Measurements from ENCODE around the gene DAPL1.
"Not testable (repeated sequence)": the region's sequence is repeated elsewhere in the genome, so short reads cannot be mapped to it uniquely, and the experiment has no call there.

- TF ChIP-seq EZH2 (IDR thresholded peaks at IDR 0.05); POLR2AphosphoS5 (IDR thresholded peaks at IDR 0.05; ENCODE audit: borderline replicate concordance, low read depth, low read length); FOXP2 (optimal IDR thresholded peaks at IDR 0.05; ENCODE audit: control extremely low read depth, extremely low read length, insufficient read depth): not testable (repeated sequence)
Measured at GRCh38 chr2:158865469-158865868, 70.4 kb downstream of the DAPL1 start.
